Left cardiac atrium (tissue), 4 donors: ENCODE data around the gene RTP2. TPM values are rescaled to one million over a fixed set of nuclear protein-coding genes. Genes with fewer than 3 reads are reported as not detected.
A peak's percentile ranks its signal among the peaks of the same experiment; 100 is the strongest.

Source experiments
- ATAC-seq, 2 donors: fragments of 200-7000 bp; cut with Tn5 transposase; one replicate each; pipeline ENCODE4 v1.9.1; 2020; ENCODE audit warnings: mild to moderate bottlenecking in 2 of 2, moderate library complexity in 2 of 2
- DNase-seq: peaks from one replicate; pipeline ENCODE4 v3.0.0-alpha.2; 2020
- intact Hi-C, 2 donors: fragments of 100-400 bp; cut with DNase I; formaldehyde crosslinking; loops; one replicate each; pipeline versions ENCODE4 v1.14.1 to v1.15.1; 2022 to 2023
- total RNA-seq, 2 donors: library from RNA; stranded (reverse); fragmentation: NEBNext Ultra II Directional; extraction: Animal tissue kit (Norgen Biotek cat#: 25700); gene quantifications; one replicate each; pipeline ENCODE4 v1.2.1, GENCODE V29; 2021
- donor health status: DM: no; HTN: yes; CAD: no.
- donor health status: DM: no; HTN: yes; CAD: no; lungs with severe emphysema.
- donor health status: DM: yes; HTN: yes; CAD: no.
- donor health status: Dilated cardiomyopathy.

Gene RTP2
- total RNA-seq, 2 donors from 2014 or later, result not detected

DNA sequence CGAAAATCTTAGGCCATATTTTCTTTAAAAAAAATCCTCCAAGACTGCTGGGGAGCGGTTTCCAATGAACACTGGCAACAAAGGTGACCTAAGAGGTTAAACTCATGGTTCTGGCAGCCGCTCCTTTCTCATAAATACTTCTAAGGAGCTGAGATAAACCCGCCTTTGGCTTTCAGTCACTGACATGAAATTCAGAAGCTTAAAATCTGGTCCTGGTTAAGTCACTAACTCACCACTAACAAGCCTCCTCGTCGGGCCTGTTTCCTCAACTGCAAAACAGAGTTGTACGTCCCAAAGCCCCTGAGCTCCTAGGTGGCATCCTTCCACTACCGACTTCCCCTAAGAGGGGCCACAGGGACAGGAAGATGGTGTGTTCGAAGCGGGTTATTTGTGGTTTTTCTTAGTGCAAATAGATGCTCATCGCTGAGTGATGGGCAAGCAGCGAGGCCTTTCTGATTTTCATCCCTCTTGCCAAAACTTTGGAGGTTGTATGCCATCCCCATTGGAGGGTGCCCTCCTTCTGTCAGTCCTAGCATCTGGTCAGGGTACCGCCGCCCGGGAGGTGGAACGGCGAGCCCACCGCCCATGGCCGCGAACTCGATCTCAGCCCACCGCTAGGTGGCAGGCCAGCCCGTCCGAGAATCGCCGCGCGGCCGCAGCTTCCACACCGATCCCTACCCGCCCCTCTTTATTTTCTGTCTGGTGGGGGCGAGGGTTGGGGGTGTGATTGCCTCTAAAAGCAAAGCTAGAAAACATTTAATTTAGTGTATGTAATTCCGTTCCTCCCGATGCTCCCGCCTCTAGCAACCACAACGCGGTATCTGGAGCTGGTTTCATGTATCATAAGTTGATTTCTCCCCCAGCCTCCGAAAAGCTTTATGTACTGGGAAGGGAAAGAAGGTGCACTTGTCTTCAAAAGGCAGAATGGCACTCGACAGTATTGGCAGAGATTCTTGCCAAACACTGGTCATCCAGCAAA lies 38.4 kb upstream of the RTP2 start:
- intact Hi-C loops, result loop anchor here (2.0 to 10.0 kb wide), 9 partner anchors 204 to 1408 kb away; partner anchors contain the start of gene LPP (in 1 of the 2)
- peak; percentile 6 to 11 for ATAC-seq
- DNase-seq, result peak; percentile 76

- DNase-seq (peak; percentile 85), ATAC-seq (peak; percentile 8 to 33)
- intact Hi-C loops, result loop anchor here (2.0 to 10.0 kb wide), 10 partner anchors 205 to 1409 kb away; partner anchors contain the start of gene LPP (in 1 of the 2)
These were observed 37.4 kb upstream of the RTP2 start for GRCh38 chr3:187739561-187740332.

DNA sequence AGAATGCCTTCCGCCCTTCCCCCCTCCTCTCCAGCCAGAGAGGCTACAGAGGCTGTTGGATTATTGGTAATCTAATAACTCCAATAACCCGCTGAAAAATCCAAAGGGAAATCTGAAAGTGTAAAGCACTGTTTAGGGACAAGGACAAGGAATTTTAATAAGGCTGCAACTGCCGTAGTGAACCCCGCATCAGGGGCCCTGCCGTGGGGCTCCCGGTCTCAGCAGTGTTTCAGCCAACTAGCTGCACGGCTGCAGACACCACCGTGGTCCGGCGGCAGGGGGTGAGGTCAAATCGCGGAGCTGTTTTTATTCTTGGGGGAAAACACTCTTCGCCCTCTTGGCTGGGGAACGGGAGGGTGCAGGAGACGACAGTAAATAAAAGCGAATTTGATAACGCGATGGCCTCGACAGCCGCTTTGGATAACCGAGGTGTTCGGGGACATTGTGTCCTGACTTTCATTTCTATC lies 36.8 kb upstream of the RTP2 start:
- peak; percentile 59 for DNase-seq
- peak; percentile 0 for ATAC-seq
- intact Hi-C loops, result loop anchor here in 1 of 2 donors (10.0 kb wide), 1 partner anchor 1406 kb away; no protein-coding TSS in a partner anchor

DNA sequence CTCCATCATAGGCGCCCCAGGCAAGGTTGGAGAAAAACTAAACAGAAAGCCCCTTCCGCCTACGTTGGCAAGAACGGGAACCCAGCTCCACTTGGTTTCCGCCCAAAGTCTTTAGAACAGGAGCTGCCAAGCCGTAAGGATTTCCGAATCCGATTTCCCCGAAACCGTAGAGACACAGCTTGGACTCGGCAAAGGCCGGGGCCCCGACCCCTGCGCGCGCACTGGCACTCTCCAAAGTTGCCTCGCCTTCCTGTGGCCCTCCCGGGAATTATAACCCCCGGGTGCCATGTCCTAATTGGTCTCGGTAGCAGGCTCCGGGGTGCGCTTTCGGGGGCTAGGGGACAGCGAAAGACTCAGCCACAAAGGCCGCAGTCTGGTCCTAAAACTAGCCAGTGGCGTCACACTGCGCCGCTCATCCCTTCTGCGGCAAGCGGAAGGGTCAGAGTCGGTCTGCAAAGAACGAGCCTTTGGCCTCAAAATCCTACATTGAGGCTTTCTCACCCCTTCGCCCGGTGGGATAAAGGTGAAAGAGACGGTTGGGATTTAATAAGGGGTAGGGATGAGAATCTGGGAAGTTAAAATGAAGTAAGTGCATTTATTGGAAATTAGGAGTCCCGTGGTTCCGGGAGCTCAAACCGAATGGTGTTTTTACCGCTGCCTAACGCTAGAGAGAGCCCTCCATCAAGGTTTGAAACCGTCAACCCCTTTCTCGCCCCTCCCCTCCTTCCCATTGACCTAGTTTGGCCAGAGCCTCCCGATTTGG lies 36.2 kb upstream of the RTP2 start:
- peak; percentile 67 to 77 for ATAC-seq
- DNase-seq, result peak; percentile 90
- intact Hi-C loops, result loop anchor here in 1 of 2 donors (10.0 kb wide), 1 partner anchor 1406 kb away; no protein-coding TSS in a partner anchor

GRCh38 chr3:187738071-187738330 lies 35.6 kb upstream of the RTP2 start:
- ATAC-seq (no peak), DNase-seq (no peak)
- intact Hi-C loops, result loop anchor here in 1 of 2 donors (10.0 kb wide), 1 partner anchor 1407 kb away; no protein-coding TSS in a partner anchor

DNA sequence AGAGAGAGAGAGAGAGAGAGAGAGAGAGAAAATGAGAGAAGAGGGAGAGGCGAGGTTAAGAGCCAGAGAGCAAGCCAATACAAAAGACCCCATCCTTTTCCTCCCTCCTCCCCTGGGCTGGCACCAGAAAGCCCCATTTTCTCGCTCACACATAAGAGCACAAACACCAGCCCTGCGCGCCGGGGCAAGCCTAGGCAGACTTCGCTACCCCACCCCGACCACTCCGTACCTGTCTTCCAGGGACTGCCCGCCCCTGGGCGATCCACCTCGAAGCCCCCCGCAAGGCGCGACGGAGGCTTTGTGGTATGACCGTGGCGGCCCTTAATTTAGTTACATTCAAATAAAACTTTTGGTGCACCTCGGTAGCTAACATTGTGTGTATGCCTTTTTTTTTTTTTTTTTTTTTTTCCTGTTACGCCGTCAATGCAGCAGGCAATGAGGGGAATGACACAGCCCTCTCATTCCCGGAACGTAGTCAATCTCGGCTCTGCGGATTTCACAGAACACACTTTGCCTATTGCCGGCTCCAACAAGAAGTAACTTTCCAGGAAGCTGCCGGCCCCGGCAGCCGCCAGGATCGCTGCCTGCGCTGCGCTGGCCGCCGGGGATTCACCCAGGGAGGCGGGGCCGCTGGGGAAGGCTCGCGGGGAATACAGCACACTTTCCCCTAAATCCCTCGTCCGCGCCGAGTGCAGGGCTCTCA lies 35.2 kb upstream of the RTP2 start:
- intact Hi-C loops, result loop anchor here in 1 of 2 donors (10.0 kb wide), 1 partner anchor 1407 kb away; no protein-coding TSS in a partner anchor

GRCh38 chr3:187737006-187737367 lies 34.6 kb upstream of the RTP2 start:
- ATAC-seq (no peak), DNase-seq (no peak)
- intact Hi-C loops, result loop anchor here in 1 of 2 donors (10.0 kb wide), 1 partner anchor 1408 kb away; no protein-coding TSS in a partner anchor

More for the DNA sequence above, 35.2 kb upstream of the RTP2 start:
- ATAC-seq, result peak; percentile 29 to 45
- DNase-seq, result peak; percentile 86

GRCh38 chr3:187736418-187736871 lies 34.1 kb upstream of the RTP2 start:
- intact Hi-C loops, result loop anchor here in 1 of 2 donors (10.0 kb wide), 1 partner anchor 1408 kb away; no protein-coding TSS in a partner anchor
- DNase-seq (peak; percentile 37), ATAC-seq (no peak)

DNA sequence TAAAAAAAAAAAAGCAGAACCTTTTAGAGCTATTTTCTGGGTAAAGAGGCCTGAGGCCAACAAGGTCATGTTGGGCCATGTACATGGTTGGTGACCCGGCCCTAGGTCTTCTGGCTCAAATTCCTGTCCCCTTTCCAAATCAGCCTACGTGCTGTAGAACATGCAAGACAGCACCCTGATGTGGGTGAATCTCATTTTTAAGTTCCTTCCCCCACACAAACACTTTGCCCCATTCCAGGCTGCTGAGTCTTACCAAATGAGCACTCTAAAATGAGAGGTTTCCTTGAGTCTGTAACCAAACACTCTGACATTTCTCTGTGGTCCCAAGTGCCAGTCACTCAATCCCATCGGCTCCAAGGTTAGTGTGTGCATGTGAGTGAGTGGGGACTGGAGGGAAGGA lies 33.5 kb upstream of the RTP2 start:
- DNase-seq (no peak), ATAC-seq (no peak)
- intact Hi-C loops, result loop anchor here in 1 of 2 donors (10.0 kb wide), 1 partner anchor 1409 kb away; no protein-coding TSS in a partner anchor

DNA sequence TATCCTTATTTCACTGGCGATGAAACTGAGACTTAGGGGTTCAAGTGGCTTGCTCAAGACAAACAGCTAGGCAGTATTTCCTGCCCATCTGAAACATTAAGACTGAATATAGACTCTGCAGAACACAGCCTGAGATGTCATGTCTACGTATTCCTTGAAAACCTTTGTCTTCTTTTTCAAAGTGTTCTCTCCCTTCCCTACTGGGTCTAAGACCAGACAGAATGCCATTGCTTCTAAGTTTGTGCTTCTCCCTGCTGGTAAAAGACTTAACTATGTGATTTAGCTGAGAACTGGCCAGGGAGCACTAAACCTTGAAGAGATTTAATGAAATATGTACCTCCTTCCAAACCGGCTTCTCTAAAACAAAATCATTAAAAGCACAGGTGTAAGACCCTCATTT lies 33.0 kb upstream of the RTP2 start:
- no peak for ATAC-seq
- intact Hi-C loops, result loop anchor here in 1 of 2 donors (10.0 kb wide), 1 partner anchor 1409 kb away; no protein-coding TSS in a partner anchor
- DNase-seq, result no peak

- intact Hi-C loops, result loop anchor here in 1 of 2 donors (10.0 kb wide), 1 partner anchor 1410 kb away; no protein-coding TSS in a partner anchor
- DNase-seq (no peak), ATAC-seq (no peak)
These were observed 32.5 kb upstream of the RTP2 start for GRCh38 chr3:187734841-187735240.

GRCh38 chr3:187733371-187733770 lies 31.0 kb upstream of the RTP2 start:
- DNase-seq (no peak), ATAC-seq (no peak)
- intact Hi-C loops, result loop anchor here in 1 of 2 donors (10.0 kb wide), 1 partner anchor 1411 kb away; no protein-coding TSS in a partner anchor

GRCh38 chr3:187729598-187729997 lies 27.2 kb upstream of the RTP2 start:
- ATAC-seq, result no peak
- DNase-seq, result no peak
- intact Hi-C loops, result no loop called here

- ATAC-seq (no peak), DNase-seq (no peak)
- intact Hi-C loops, result no loop called here
These were observed 26.7 kb upstream of the RTP2 start for GRCh38 chr3:187728940-187729583.

GRCh38 chr3:187728248-187728647 lies 25.9 kb upstream of the RTP2 start:
- no peak for DNase-seq

DNA sequence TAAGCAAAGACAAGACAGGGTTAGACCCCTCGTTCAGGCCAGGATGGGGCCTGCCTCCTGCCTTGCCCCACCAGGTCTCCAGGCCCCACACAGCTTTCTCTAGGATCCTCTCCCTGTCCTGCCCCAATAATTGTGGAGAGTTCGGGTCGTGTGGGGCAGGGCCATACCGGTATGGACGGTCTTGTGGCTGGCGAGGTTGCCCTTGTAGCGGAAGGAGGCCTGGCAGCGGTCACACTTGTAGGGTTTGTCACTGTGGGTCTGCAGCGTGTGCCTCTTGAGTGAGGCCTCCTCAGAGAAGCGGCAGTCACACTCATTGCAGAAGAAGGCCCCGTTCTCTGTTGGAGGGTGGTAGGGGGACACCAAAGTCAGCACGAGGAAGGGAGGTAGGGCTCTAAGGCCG lies 24.2 kb upstream of the RTP2 start:
- DNase-seq, result no peak
- intact Hi-C loops, result no loop called here
- no peak for ATAC-seq

More at GRCh38 chr3:187728248-187728647, 25.9 kb upstream of the RTP2 start:
- no peak for ATAC-seq
- intact Hi-C loops, result no loop called here

DNA sequence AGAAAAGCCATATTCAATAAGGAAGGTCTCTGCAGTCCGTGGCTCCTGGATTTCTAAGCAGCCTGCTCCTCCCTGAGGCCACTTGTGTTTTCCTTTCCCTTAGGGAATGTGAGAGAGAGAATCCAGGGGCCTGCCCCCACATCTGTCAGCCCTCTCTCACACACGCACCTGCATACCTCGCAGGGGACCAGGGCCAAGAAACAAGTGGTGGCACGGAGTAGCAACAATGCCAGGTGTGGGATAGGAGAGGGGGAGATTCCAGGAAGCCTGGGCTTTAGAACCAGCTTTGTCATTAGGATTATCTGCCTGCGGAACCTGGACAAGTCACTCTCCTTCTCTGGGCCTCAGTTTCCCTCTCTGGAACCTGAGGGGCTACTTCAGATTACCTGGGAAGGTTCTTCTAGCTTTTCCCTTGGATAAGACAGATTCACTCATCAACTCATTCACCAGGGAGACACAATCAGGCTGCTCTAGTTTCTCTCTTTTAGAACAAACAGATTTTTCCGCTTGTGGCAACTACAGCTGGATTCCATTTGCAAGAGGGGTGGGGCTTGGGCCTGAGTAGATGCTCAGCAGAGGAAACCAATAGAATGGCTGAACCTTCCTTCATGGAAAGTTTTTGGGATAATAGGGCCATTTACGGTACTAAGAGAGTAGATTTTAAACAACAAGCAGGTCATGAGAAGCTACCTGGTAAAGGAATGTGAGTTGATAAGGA lies 23.5 kb upstream of the RTP2 start:
- ATAC-seq, result no peak
- intact Hi-C loops, result no loop called here

More for the DNA sequence above, 23.5 kb upstream of the RTP2 start:
- no peak for DNase-seq
